GM21526 (cell line): ENCODE measurements around the gene TMEM212.

Experiments
- ATAC-seq: cut with Tn5 transposase; IDR thresholded peaks from one replicate; pipeline ENCODE4 v1.9.1; 2021; ENCODE audit warnings: moderate library complexity; ENCODE audit not compliant: unreplicated experiment, low FRiP score

Gene TMEM212

GRCh38 chr3:171842864-171843518 lies at the start of gene TMEM212:
TSS of gene TMEM212 (plus strand) at chr3:171843349. CDS start at chr3:171843384, 35 bp downstream.
- no peak for ATAC-seq

GRCh38 chr3:171796625-171797264 lies 46.4 kb upstream of the TMEM212 start:
- no peak for ATAC-seq

GRCh38 chr3:171797265-171797679 lies 45.9 kb upstream of the TMEM212 start:
- ATAC-seq = no peak

DNA sequence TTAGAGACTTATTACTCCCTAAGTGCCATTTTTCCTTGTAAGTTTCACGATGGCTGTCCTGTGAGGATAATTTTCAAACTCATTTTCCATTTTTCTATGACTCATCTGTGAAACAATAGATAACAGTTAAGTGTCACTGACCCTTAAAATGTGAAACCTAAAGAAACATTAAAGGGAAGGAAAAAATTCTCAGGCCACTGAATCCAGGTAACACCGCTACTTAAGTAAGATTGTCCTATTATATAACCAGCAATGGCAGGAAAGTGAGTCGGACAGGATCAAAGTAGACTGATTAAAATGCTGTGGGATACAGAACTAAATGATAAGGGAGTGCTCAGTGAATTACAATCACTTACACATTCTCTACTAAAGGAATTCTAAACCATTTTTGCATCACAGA lies 45.3 kb upstream of the TMEM212 start:
- no peak for ATAC-seq

GRCh38 chr3:171799501-171799900 lies 43.6 kb upstream of the TMEM212 start:
- no peak for ATAC-seq

DNA sequence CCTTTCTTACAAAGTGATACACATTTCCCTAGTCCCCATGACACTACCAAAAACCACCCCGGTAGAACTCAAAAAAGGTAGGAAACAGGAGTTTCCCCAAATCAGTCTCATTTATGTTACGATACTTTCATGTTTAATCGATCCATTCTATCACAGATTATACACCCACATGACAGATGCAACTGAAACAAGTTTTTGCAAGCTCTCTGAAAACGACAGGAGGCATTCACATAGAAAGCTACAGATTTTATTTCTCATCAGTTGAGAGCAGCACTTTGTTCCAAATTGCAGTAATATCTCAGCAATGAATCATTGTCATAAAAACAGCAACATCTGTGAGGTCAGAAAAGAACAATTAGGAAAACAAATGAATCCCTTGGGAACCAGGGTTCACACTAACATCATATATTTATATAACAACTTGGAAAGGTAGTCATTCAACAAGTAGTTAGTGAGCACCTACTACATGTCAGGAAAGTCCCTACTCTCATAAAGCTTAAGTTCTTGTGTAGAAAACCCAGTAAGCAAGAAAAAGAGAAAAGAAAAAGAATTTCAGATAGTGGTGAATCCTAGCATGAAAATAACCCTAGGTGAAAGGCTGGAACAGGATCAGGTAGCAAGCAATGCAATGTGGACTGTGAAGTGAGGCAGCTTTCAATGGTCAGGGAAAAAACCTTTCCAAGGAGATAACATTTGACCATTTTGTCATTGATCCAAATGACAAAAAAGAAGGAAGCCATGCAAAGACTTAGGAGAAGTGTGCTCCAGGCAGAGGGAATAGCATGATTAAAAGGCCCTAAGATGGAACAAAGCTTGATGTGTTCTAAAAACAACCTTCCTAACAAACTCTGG lies 41.2 kb upstream of the TMEM212 start:
- ATAC-seq = no peak

DNA sequence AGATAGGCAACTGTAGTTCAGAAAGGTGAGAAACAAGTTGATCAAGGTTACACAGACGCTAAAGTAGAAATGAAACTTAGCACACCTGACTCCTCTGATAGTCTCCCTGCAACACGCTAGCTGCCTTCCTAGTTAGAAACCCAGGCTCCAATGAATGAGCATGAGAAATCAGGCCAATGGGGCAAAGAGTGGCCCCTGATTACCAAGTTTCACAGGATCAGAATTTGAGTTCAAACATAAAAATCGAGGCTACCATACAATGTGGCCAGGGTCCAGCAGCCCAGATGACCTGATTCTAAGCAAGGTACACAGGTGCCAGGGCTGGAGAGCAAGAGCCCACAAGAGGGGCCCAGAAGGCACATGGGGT lies 40.6 kb upstream of the TMEM212 start:
- ATAC-seq = no peak

DNA sequence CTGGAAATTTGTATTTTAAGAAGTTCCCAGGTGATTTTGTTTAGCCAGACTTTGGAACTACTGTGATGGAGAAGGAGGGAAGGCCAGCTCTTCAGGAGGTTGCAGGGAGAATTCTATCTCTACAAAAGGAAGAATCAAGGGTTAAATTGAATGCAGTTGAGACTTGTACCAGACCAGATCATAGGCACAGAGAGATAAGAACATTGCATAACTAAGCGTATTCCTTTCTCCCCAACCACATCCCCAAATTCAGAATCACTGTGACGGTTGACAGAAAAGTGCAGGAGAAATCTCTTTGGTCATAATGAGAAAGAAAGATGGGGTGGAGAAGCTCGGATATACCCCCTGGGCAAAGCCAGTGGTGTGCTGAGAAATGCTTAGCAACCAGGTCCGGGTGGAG lies 40.1 kb upstream of the TMEM212 start:
- no peak for ATAC-seq

DNA sequence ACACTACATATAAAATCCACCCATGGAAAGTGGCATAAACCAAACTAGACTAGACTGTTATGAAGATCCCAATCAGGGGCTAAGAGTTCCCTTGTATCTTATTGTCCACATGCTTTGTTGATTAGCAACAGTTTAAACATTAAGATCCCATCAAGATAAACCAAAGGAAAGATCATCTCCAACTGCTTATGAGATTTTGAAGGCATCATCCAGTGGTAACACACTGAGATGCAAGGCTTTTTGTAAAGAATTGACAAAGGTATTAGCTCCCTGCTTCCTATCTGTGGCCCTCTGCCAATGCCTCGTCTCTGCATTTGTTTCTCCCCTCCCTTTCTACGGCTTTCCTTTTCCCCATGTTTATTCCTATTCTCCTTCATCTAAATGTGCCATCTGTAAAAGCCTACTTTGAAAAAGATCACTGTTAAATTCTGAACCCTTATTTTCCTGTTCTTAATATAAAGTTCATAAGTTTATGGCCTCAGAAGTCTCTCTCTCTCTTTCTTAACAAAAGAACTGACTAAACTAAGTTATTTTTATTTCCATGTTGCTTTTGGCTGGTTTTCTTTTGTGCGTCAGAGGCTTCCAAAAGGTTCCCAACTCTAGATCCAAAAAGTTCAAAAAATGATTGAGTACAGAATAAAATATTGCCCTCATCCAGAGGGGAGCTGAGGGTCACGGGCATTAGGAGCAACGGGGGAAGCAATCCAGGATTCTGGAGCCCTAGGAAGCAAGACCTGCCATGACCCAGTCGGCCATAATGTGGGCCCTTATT lies 38.3 kb upstream of the TMEM212 start:
- ATAC-seq = no peak

DNA sequence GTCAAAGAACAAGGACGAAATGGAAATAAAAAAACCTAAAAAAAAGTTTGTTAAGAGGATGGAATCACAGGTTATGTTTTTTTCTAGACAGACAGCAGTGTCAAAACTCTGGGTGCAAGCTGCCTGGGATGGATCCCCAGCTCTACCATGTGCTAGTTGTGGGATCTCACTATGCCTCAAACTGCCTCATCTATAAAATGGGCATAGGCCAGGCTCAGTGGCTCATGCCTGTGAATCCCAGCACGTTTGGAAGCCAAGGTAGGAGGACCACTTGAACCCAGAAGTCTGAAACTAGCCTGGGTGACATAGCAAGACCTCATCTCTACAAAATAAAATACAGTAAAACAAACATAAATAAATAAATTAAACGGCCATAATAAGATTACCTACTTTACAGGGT lies 37.5 kb upstream of the TMEM212 start:
- ATAC-seq = no peak

- ATAC-seq = no peak
Observed at GRCh38 chr3:171806200-171807128, 36.7 kb upstream of the TMEM212 start.

GRCh38 chr3:171807129-171807675 lies 35.9 kb upstream of the TMEM212 start:
- no peak for ATAC-seq

DNA sequence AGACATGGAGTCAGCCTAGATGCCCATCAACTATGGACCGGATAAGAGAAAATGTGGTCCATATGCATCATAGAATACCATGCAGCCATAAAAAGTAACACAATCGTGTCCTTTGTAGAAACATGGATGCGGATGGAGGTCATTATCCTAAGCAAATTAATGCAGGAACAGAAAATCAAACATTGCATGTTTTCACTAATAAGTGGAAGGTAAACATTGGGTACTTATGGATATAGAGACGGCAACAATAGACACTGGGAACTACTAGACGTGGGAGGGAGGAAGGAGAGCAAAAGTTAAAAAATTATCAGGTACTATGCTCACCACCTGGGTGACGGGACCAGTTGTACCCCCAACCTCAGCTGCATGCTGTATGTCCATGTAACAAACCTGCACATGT lies 35.3 kb upstream of the TMEM212 start:
- ATAC-seq = no peak

- ATAC-seq = peak; percentile 44
Observed at GRCh38 chr3:171809611-171809860, 33.6 kb upstream of the TMEM212 start.

GRCh38 chr3:171809861-171810628 lies 33.1 kb upstream of the TMEM212 start, which contains the start of gene PLD1:
TSS of gene PLD1 (minus strand) at chr3:171810483. CDS start at chr3:171738051, 72,432 bp downstream.
- ATAC-seq = peak; percentile 53

GRCh38 chr3:171810629-171811294 lies 32.4 kb upstream of the TMEM212 start:
- ATAC-seq = no peak

GRCh38 chr3:171811295-171811912 lies 31.7 kb upstream of the TMEM212 start:
- ATAC-seq = no peak

DNA sequence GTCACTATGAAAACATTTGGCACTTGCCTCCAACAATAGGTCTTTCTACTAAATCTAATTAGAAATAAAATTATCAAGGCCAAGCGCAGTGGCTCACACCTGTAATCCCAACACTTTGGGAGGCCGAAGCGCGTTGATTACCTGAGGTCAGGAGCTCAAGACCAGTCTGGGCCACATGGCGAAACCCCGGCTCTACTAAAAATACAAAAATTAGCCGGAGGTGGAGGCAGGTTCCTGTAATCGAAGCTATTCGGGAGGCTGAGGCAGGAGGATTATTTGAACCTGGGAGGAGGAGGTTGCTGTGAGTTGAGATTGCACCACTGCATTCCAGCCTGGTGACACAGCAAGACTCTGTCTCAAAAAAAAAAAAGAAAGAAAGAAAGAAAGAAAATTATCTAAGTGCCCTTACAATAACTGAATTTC lies 31.2 kb upstream of the TMEM212 start:
- no peak for ATAC-seq
